Upper lobe of left lung (tissue), 4 donors: ENCODE measurements around the gene WNK2.

Source experiments
- CTCF ChIP-seq, 6 experiments: fragments of 450-650 bp in 4 of 6; fragments of 200-600 bp in 2 of 6; sonication (generic) in 2 of 6; IDR thresholded peaks; one replicate each; pipeline ENCODE4 v1.5.1; 2016 to 2019; ENCODE audit warnings: antibody characterized with exemption in 6 of 6
- EP300 ChIP-seq, 4 donors: sonication (generic); formaldehyde crosslinking; IDR thresholded peaks; one replicate each; pipeline ENCODE4 v1.5.1; 2017; ENCODE audit warnings: antibody characterized with exemption in 4 of 4, control low read depth in 2 of 4
- POLR2A ChIP-seq, 4 donors: fragments of 450-650 bp; IDR thresholded peaks; one replicate each; pipeline ENCODE4 v1.5.1; 2016 to 2017; ENCODE audit warnings: antibody characterized with exemption in 4 of 4, mild to moderate bottlenecking in 2 of 4

GRCh38 chr9:93231716-93232115 lies 47.8 kb downstream of the WNK2 start:
- TF ChIP-seq CTCF (IDR thresholded peaks at IDR 0.05): no peak
- no peak for TF ChIP-seq EP300 (IDR thresholded peaks at IDR 0.05)
- TF ChIP-seq POLR2A (IDR thresholded peaks at IDR 0.05): no peak
